Spleen (tissue), 11 donors: ENCODE data around the gene OR52H1. TPM values are rescaled to one million over a fixed set of nuclear protein-coding genes. Genes with fewer than 3 reads are reported as not detected.

ENCODE experiments used
- DNase-seq: peaks from one replicate; pipeline ENCODE4 v3.0.0-alpha.2; 2020
- H3K27ac ChIP-seq, 8 donors: fragments of 200-600 bp; sonication (generic) in 7 of 8; 1 replicate in 4 of 8; 2 replicates in 4 of 8; pipeline versions ENCODE4 v1.5.0 to v1.8.0; 2016 to 2021; ENCODE audit warnings: inconsistent platforms in 4 of 8, mild to moderate bottlenecking in 4 of 8, moderate library complexity in 1 of 8
- H3K27me3 ChIP-seq, 7 donors: fragments of 200-600 bp; sonication (generic) in 6 of 7; replicated peaks in 1 of 7; 1 replicate in 4 of 7; 2 replicates in 3 of 7; pipeline versions ENCODE4 v1.5.0 to v1.8.0; 2016 to 2021; ENCODE audit warnings: inconsistent platforms in 3 of 7, mild to moderate bottlenecking in 1 of 7
- H3K36me3 ChIP-seq, 6 donors: fragments of 200-600 bp; sonication (generic) in 5 of 6; 1 replicate in 4 of 6; 2 replicates in 2 of 6; pipeline versions ENCODE4 v1.5.0 to v1.8.0; 2016 to 2021; ENCODE audit warnings: inconsistent platforms in 2 of 6
- H3K4me1 ChIP-seq, 6 donors: fragments of 200-600 bp; sonication (generic) in 5 of 6; 1 replicate in 3 of 6; 2 replicates in 3 of 6; pipeline versions ENCODE4 v1.5.0 to v1.8.0; 2016 to 2021; ENCODE audit warnings: inconsistent platforms in 3 of 6
- H3K4me3 ChIP-seq, 8 donors: fragments of 200-600 bp; sonication (generic) in 7 of 8; 1 replicate in 4 of 8; 2 replicates in 4 of 8; pipeline versions ENCODE4 v1.5.0 to v1.8.0; 2016 to 2021; ENCODE audit warnings: inconsistent platforms in 4 of 8, mild to moderate bottlenecking in 4 of 8, moderate library complexity in 2 of 8
- H3K9me3 ChIP-seq, 8 donors: fragments of 200-600 bp; sonication (generic) in 7 of 8; 1 replicate in 4 of 8; 2 replicates in 4 of 8; pipeline versions ENCODE4 v1.5.0 to v1.8.0; 2016 to 2021; ENCODE audit warnings: inconsistent platforms in 4 of 8
- POLR2A ChIP-seq, 3 donors: fragments of 450-650 bp; IDR thresholded peaks; one replicate each; pipeline ENCODE4 v1.5.1; 2017; ENCODE audit warnings: antibody characterized with exemption in 3 of 3, mild to moderate bottlenecking in 1 of 3
- POLR2AphosphoS5 ChIP-seq, 3 donors: sonication (generic); formaldehyde crosslinking; IDR thresholded peaks; one replicate each; pipeline ENCODE4 v1.5.1; 2017; ENCODE audit warnings: antibody characterized with exemption in 3 of 3
- WGBS, 5 donors: extraction: QIAGEN DNeasy Blood & Tissue Kit in 3 of 5; methylation state at CpG; one replicate each; pipeline versions ENCODE4 v1.1.5 to v1.1.7; 2013 to 2018; 5-methylcytosine and 5-hydroxymethylcytosine counted together
- intact Hi-C: fragments of 100-400 bp; cut with DNase I; formaldehyde crosslinking; loops from one replicate; pipeline ENCODE4 v1.15.0; 2023; ENCODE audit warnings: low total_unique reads
- polyA plus RNA-seq, 3 donors: library from polyadenylated mRNA; stranded (reverse); fragments of 200-250 nt; gene quantifications; one replicate each; pipeline ENCODE4 v1.2.1, GENCODE V29; 2013
- total RNA-seq, 7 donors: library from RNA; depleted of rRNA in 3 of 7; stranded (reverse); fragments of >200 nt in 3 of 7; fragmentation: NEBNext Ultra II Directional in 4 of 7; extraction: Animal tissue kit (Norgen Biotek cat#: 25700) in 4 of 7; gene quantifications; one replicate each; pipeline versions ENCODE4 v1.1.0 to v1.2.1, GENCODE V29; 2016 to 2021
- TF ChIP-seq, protein P1 (sequence below), 11 experiments: fragments of 200-600 bp in 7 of 11; fragments of 450-650 bp in 4 of 11; sonication (generic) in 4 of 11; IDR thresholded peaks in 8 of 11; conservative IDR thresholded peaks in 3 of 11; 1 replicate in 7 of 11; 2 replicates in 4 of 11; pipeline versions ENCODE4 v1.4.0 to v1.8.0; 2016 to 2021; ENCODE audit warnings: antibody characterized with exemption in 11 of 11, inconsistent platforms in 4 of 11, mild to moderate bottlenecking in 1 of 11
- donor health status: healthy with polysubstance abuse.
- donor health status: DM: no; HTN: no; CAD: no; lungs with moderate emphysema.
- donor health status: DM: no; HTN: no; CAD: no.
- donor health status: Bipolar disorder and iron deficiency.
- donor health status: healthy.
- donor health status: DM: no; HTN: no; CAD: no.
- donor health status: DM: yes; HTN: yes; CAD: no.

Gene OR52H1
- total and polyA plus RNA-seq, 10 donors, result 0.27 to 3.3 (median 0.80) TPM; not detected in 3

DNA sequence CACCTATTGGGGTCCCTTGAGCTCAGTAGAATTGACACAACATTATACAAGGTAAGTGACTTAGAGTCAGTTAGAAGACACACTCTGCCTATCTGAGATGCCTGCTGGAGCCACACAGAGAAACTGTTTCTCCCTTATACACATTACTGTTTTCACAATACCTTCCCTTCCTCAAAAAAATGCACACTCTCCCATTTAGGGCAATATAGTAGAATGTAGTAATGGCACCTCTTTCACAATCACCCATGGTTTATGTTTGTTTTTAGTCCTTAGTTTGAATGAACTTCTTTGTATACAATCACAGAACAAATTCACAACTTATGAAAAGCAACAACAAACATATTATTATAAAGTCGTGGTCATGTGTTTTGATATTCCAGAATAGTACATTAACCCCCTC is 14.3 kb downstream of the OR52H1 start:
- TF ChIP-seq POLR2AphosphoS5 (IDR thresholded peaks at IDR 0.05), result no peak
- no peak for TF ChIP-seq POLR2A (IDR thresholded peaks at IDR 0.05)
- TF ChIP-seq, protein P1, sequence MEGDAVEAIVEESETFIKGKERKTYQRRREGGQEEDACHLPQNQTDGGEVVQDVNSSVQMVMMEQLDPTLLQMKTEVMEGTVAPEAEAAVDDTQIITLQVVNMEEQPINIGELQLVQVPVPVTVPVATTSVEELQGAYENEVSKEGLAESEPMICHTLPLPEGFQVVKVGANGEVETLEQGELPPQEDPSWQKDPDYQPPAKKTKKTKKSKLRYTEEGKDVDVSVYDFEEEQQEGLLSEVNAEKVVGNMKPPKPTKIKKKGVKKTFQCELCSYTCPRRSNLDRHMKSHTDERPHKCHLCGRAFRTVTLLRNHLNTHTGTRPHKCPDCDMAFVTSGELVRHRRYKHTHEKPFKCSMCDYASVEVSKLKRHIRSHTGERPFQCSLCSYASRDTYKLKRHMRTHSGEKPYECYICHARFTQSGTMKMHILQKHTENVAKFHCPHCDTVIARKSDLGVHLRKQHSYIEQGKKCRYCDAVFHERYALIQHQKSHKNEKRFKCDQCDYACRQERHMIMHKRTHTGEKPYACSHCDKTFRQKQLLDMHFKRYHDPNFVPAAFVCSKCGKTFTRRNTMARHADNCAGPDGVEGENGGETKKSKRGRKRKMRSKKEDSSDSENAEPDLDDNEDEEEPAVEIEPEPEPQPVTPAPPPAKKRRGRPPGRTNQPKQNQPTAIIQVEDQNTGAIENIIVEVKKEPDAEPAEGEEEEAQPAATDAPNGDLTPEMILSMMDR (IDR thresholded peaks at IDR 0.05 in 8 of 11, conservative IDR thresholded peaks at IDR 0.05 in 3 of 11), result no peak

DNA sequence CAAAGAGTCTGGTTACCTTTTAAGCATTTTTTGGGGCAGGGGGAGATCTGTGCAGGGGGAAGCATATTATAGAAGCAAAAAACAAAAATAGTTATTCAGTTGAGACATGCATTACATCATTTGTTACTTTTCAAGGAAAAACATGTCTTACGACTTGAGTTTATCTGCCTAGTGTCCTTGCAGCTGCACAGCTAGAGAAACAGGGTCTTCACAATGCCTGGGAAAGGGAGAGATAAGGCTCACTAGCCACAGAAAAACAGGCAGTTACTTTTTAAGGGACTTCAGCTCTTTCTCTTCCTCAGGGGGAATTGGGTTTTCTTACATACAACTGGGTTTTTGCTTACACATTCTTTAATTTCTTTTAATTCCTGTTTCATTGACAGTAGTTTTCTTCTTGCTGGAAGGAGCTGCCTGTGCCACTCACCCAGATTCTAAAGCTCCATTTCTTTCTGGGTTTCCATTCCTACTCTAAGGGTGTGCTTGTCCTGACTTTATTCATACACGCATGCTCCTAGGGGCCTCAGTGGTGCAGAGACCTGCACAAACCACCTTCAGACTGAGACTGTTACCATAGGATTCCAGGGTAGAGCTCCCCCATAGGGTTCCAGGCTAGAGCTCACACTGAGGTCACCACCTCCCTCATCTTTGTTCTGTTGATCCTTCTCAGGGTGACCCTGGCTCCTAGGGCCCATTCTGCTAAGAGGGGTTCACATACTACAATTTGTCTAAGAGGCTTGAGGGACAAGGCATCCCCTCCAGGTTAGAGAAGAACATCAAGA is 17.1 kb downstream of the OR52H1 start:
- Histone ChIP-seq H3K27me3 (no peaks in the 10 kb centered on the region), H3K4me3 (no peak overlapping the region), H3K36me3 (no peaks in the 10 kb centered on the region), H3K9me3 (peaks cover 0 to under 1% (median 0%) of the 10 kb centered on the region in 8 donors), H3K4me1 (no peaks in the 10 kb centered on the region), H3K27ac (no peak overlapping the region)
- no peak for TF ChIP-seq POLR2AphosphoS5 (IDR thresholded peaks at IDR 0.05)
- TF ChIP-seq, protein P1 (IDR thresholded peaks at IDR 0.05 in 8 of 11, conservative IDR thresholded peaks at IDR 0.05 in 3 of 11), result no peak
- TF ChIP-seq POLR2A (IDR thresholded peaks at IDR 0.05), result no peak
- DNase-seq, result no peak
- intact Hi-C loops, result no loop called here
- 74 to 97% (median 86%) methylated on average over 2 of the region's 2 CpGs for WGBS, 5 donors

More for the DNA sequence above, 14.3 kb downstream of the OR52H1 start:
- Histone ChIP-seq H3K9me3 (peaks cover 0 to 8% (median 0%) of the 10 kb centered on the region in 8 donors), H3K4me1 (no peaks in the 10 kb centered on the region), H3K27ac (no peak overlapping the region), H3K36me3 (no peaks in the 10 kb centered on the region), H3K27me3 (no peaks in the 10 kb centered on the region), H3K4me3 (no peak overlapping the region)
- intact Hi-C loops, result no loop called here
- WGBS, 5 donors, result 72 to 90% (median 76%) methylated on average over 1 of the region's 1 CpG
- DNase-seq, result no peak

DNA sequence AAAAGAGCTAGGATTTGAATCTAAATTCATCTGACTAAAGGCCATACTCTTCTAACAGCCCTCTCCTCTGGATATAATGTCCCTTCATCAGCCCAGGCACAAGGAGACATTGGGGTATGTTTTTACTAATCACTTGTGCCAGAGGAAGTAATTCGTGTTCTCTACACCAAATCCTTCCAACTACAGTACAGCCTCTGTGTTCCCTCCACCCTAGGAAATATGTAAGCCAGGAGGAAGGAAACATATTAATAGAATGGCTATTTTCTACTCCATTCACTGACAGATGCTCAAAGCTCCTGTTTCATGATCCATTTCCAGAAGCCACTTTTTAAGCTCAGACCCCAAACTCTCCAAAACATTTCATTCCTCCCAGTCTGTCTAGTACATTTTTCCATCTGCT is 19.8 kb downstream of the OR52H1 start:
- Histone ChIP-seq H3K27me3 (no peaks in the 10 kb centered on the region), H3K27ac (no peak overlapping the region), H3K4me3 (no peak overlapping the region), H3K4me1 (no peaks in the 10 kb centered on the region), H3K36me3 (no peaks in the 10 kb centered on the region), H3K9me3 (no peaks in the 10 kb centered on the region)
- no peak for TF ChIP-seq POLR2AphosphoS5 (IDR thresholded peaks at IDR 0.05)
- TF ChIP-seq, protein P1 (IDR thresholded peaks at IDR 0.05 in 8 of 11, conservative IDR thresholded peaks at IDR 0.05 in 3 of 11), result no peak
- no peak for TF ChIP-seq POLR2A (IDR thresholded peaks at IDR 0.05)
- 9 to 23% (median 20%) methylated on average over 1 of the region's 1 CpG for WGBS, 5 donors
- no peak for DNase-seq
- intact Hi-C loops, result no loop called here

DNA sequence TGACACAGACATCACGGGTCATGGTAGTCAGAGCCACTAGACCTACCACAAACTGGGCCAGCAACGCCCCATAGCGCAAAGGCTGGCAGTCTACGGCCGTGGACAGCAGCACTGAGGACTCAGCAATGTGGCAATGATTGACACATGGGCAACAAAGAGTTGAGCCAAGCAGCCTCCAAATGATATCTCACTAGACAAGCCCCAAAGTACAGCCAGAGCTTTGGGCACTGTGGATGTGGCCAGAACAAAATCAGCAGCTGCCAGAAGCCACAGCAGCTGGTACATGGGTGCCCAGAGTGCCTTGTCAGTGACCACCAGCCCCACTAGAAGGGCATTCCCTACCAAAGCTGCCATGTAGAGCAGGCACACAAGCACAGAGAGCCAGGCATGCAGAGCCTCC is 20.6 kb downstream of the OR52H1 start:
- TF ChIP-seq POLR2A (IDR thresholded peaks at IDR 0.05) (no peak), POLR2AphosphoS5 (IDR thresholded peaks at IDR 0.05) (no peak)
- TF ChIP-seq, protein P1 (IDR thresholded peaks at IDR 0.05 in 8 of 11, conservative IDR thresholded peaks at IDR 0.05 in 3 of 11), result no peak
- Histone ChIP-seq H3K36me3 (no peaks in the 10 kb centered on the region), H3K4me3 (no peak overlapping the region), H3K27me3 (no peaks in the 10 kb centered on the region), H3K9me3 (no peaks in the 10 kb centered on the region), H3K27ac (no peak overlapping the region), H3K4me1 (no peaks in the 10 kb centered on the region)
- 86 to 96% (median 90%) methylated on average over 4 to 5 of the region's 5 CpGs for WGBS, 5 donors
- no peak for DNase-seq
- intact Hi-C loops, result no loop called here
